ENCODE measurements around the gene G6PC2.

- TF ChIP-seq CTCF (conservative IDR thresholded peaks at IDR 0.05; ENCODE audit: low read length): no peak
- no peak for TF ChIP-seq EZH2phosphoT487 (IDR thresholded peaks at IDR 0.05; ENCODE audit: borderline replicate concordance)
Measured at GRCh38 chr2:168929031-168929430, 27.9 kb downstream of the G6PC2 start.
